B cell (primary cell): ENCODE measurements around the gene HNRNPAB. TPM values are rescaled to one million over a fixed set of nuclear protein-coding genes. Genes with fewer than 3 reads are reported as not detected.

Experiments
- ATAC-seq: fragments of 200-7000 bp; cut with Tn5 transposase; one replicate; pipeline ENCODE4 v1.10.0; 2021; ENCODE audit warnings: low read depth, mild to moderate bottlenecking, moderate number of reproducible peaks, moderate library complexity
- CTCF ChIA-PET: fragments of 350-600 bp; sonication (Branson Sonifier 250); formaldehyde crosslinking; loops from one replicate; lab custom pipeline; 2021; ENCODE audit warnings: antibody characterized with exemption, inconsistent platforms; lab: Charles Lee
- POLR2A ChIA-PET: fragments of 350-600 bp; sonication (Branson Sonifier 250); formaldehyde crosslinking; loops from one replicate; lab custom pipeline; 2021; ENCODE audit warnings: antibody characterized with exemption; lab: Charles Lee
- DNase-seq: peaks from one replicate; pipeline ENCODE4 v3.0.0; 2013
- H2AFZ ChIP-seq: 2 replicates; pipeline ENCODE4 v1.6.1; 2012; ENCODE audit warnings: mild to moderate bottlenecking, low read depth, low read length; ENCODE audit not compliant: insufficient read depth, poor library complexity, severe bottlenecking
- H3K27ac ChIP-seq, 2 donors: 1 replicate in 1 of 2; 2 replicates in 1 of 2; pipeline ENCODE4 v1.5.1; 2012 to 2013; ENCODE audit warnings: low read length in 2 of 2, mild to moderate bottlenecking in 2 of 2, moderate library complexity in 1 of 2
- H3K27me3 ChIP-seq, 4 experiments: fragments of 200-600 bp in 1 of 4; sonication (generic) in 1 of 4; replicated peaks in 1 of 4; 1 replicate in 2 of 4; 2 replicates in 2 of 4; pipeline versions ENCODE4 v1.6.1 to v1.7.0; 2013 to 2016; ENCODE audit warnings: low read length in 3 of 4, mild to moderate bottlenecking in 2 of 4, mixed read lengths in 1 of 4, moderate library complexity in 1 of 4; ENCODE audit not compliant: insufficient read depth in 4 of 4, control insufficient read depth in 3 of 4; ENCODE audit errors: control extremely low read depth in 1 of 4
- H3K36me3 ChIP-seq, 2 experiments: replicated peaks in 1 of 2; 1 replicate in 1 of 2; 2 replicates in 1 of 2; pipeline versions ENCODE4 v1.6.1 to v1.7.1; 2013; ENCODE audit warnings: low read length in 1 of 2; ENCODE audit not compliant: insufficient read depth in 2 of 2, control insufficient read depth in 1 of 2; ENCODE audit errors: control extremely low read depth in 1 of 2, extremely low read depth in 1 of 2
- H3K4me1 ChIP-seq, 2 donors: fragments of 200-600 bp in 1 of 2; sonication (generic) in 1 of 2; 1 replicate in 1 of 2; 2 replicates in 1 of 2; pipeline versions ENCODE4 v1.5.1 to v1.6.1; 2013 to 2017; ENCODE audit warnings: low read length in 2 of 2; ENCODE audit not compliant: control insufficient read depth in 2 of 2, insufficient read depth in 2 of 2
- H3K4me2 ChIP-seq: replicated peaks from 2 replicates; pipeline ENCODE3; 2012; ENCODE audit warnings: mild to moderate bottlenecking, low read depth, low read length; ENCODE audit not compliant: poor library complexity, severe bottlenecking
- H3K4me3 ChIP-seq, 5 experiments: fragments of 200-600 bp in 1 of 5; sonication (generic) in 1 of 5; 1 replicate in 3 of 5; 2 replicates in 2 of 5; pipeline versions ENCODE4 v1.5.1 to v1.7.0; 2011 to 2016; ENCODE audit warnings: low read length in 4 of 5, mild to moderate bottlenecking in 4 of 5, low read depth in 2 of 5, control low read depth in 1 of 5, moderate library complexity in 1 of 5; ENCODE audit not compliant: insufficient read depth in 1 of 5; ENCODE audit errors: control extremely low read depth in 1 of 5, extremely low read depth in 1 of 5
- H3K79me2 ChIP-seq: fragments of 200-600 bp; sonication (generic); one replicate; pipeline ENCODE4 v1.6.0; 2016; ENCODE audit warnings: low read length; ENCODE audit not compliant: control insufficient read depth, insufficient read depth
- H3K9ac ChIP-seq: fragments of 200-600 bp; sonication (generic); 2 replicates; pipeline ENCODE4 v1.6.1; 2017; ENCODE audit warnings: mild to moderate bottlenecking, low read length, moderate library complexity
- H3K9me3 ChIP-seq, 3 donors: one replicate each; pipeline versions ENCODE4 v1.6.1 to v1.7.1; 2013; ENCODE audit warnings: low read length in 2 of 3; ENCODE audit not compliant: control insufficient read depth in 2 of 3, insufficient read depth in 1 of 3; ENCODE audit errors: control extremely low read depth in 1 of 3
- H4K20me1 ChIP-seq: 2 replicates; pipeline ENCODE4 v1.6.0; 2012; ENCODE audit warnings: mild to moderate bottlenecking, low read length; ENCODE audit not compliant: insufficient read depth, control insufficient read depth, poor library complexity, severe bottlenecking
- H3K27ac Mint-ChIP-seq: one replicate; pipeline ENCODE4 v1.8.0; 2021; ENCODE audit warnings: mixed read lengths
- H3K27me3 Mint-ChIP-seq: one replicate; pipeline ENCODE4 v1.8.0; 2021; ENCODE audit warnings: mixed read lengths
- H3K4me1 Mint-ChIP-seq: one replicate; pipeline ENCODE4 v1.8.0; 2021; ENCODE audit warnings: mixed read lengths
- H3K4me3 Mint-ChIP-seq: one replicate; pipeline ENCODE4 v1.8.0; 2021; ENCODE audit warnings: mixed read lengths
- H3K9me3 Mint-ChIP-seq: one replicate; pipeline ENCODE4 v1.8.0; 2022; ENCODE audit warnings: mixed read lengths; ENCODE audit not compliant: insufficient read depth
- EZH2 ChIP-seq: IDR thresholded peaks from 2 replicates; pipeline ENCODE4 v1.6.1; 2012; ENCODE audit warnings: borderline replicate concordance, low read depth, mild to moderate bottlenecking, moderate library complexity, low read length; ENCODE audit not compliant: insufficient read depth, poor library complexity, severe bottlenecking
- WGBS: methylation state at CpG from one replicate; pipeline ENCODE4 v1.1.5; 2013; ENCODE audit warnings: missing lambda C conversion rate; ENCODE audit not compliant: insufficient coverage; 5-methylcytosine and 5-hydroxymethylcytosine counted together
- intact Hi-C: fragments of 100-400 bp; cut with micrococcal nuclease; formaldehyde crosslinking; loops from one replicate; pipeline ENCODE4 v1.10.0; 2022
- polyA plus RNA-seq: library from polyadenylated mRNA; depleted of rRNA; stranded (reverse); fragments of >200 nt; gene quantifications from 2 replicates; pipeline ENCODE4 v1.2.3, GENCODE V29; 2012
- total RNA-seq, 2 donors: library from RNA; stranded (reverse); fragments of 120-200 nt in 1 of 2; gene quantifications; 1 replicate in 1 of 2; 2 replicates in 1 of 2; pipeline versions ENCODE4 v1.2.3 to v1.2.4, GENCODE V29; 2013 to 2022
- TF ChIP-seq, protein P1 (sequence below): fragments of 200-600 bp; IDR thresholded peaks from one replicate; pipeline ENCODE4 v1.8.0; 2022; ENCODE audit warnings: antibody characterized with exemption, mild to moderate bottlenecking

The HNRNPAB gene
- total and polyA plus RNA-seq, 2 donors (not counting 1 experiment from before 2014, with no cell fraction given): 25.1 to 75.1 TPM

DNA sequence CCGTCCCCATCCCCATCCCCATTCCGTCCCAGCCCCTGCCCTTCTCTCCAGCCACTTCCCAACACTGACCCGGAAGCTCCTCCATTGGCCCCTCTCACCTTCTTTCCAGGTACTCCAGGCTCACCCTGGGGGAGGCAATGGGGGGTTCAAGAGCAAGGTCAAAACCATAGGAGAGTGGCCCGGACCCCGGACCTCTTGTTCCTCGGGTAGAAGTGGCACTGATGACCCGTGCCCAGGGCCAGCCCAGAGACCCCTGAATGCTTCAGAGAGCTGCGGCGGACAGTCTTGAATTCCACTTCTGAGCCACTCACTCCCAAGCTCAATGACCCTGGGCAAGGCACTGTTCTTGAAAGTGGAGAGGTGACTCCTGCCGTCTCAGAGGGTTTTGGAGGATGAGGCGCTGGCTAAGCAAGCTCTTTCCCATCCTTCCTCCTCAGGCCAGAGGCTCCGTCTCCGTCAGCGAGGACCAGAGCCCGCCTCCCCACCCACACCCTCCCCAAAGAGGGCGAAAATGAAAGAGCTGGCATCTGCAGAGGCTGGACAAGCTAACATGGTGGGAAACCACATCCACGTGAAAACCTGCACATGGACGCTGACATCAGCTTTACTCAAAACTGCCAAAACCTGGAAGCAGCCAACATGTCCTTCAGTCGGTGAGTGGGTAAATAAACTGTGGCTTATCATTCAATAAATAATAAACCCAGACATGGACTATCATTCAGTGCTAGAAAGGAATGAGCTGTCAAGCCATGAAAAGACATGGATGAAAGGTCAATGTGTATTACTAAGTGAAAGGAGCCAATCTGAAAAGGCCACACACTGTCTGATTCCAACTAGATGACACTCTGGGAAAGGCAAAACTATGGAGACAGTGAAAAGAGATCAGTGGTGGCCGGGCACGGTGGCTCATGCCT, 55.5 kb downstream of the HNRNPAB start:
- Histone ChIP-seq H3K79me2 (no peaks in the 10 kb centered on the region), H3K9ac (no peak overlapping the region), H3K4me3 (no peak overlapping the region), H3K4me2 (no peak overlapping the region), H3K27me3 (no peaks in the 10 kb centered on the region), H3K27ac (no peak overlapping the region), H2AFZ (no peak overlapping the region), H4K20me1 (no peaks in the 10 kb centered on the region), H3K36me3 (no peaks in the 10 kb centered on the region), H3K9me3 (no peaks in the 10 kb centered on the region), H3K4me1 (peaks cover 0 to under 1% of the 10 kb centered on the region in 2 donors)
- 100% methylated on average over 7 of the region's 21 CpGs for WGBS
- ChIA-PET POLR2A (interaction anchor here (0.6 kb wide), 1 partner anchor 25 kb away, joined by 3 read pairs; no protein-coding TSS in a partner anchor), CTCF (interaction anchor here (1.4 kb wide), 1 partner anchor 9 kb away, joined by 5 read pairs; no protein-coding TSS in a partner anchor)
- Mint-ChIP-seq H3K4me3 (no peak overlapping the region), H3K4me1 (peaks cover 3% of the 10 kb centered on the region), H3K9me3 (peaks cover 4% of the 10 kb centered on the region), H3K27ac (no peak overlapping the region), H3K27me3 (no peaks in the 10 kb centered on the region)
- TF ChIP-seq, protein P1, sequence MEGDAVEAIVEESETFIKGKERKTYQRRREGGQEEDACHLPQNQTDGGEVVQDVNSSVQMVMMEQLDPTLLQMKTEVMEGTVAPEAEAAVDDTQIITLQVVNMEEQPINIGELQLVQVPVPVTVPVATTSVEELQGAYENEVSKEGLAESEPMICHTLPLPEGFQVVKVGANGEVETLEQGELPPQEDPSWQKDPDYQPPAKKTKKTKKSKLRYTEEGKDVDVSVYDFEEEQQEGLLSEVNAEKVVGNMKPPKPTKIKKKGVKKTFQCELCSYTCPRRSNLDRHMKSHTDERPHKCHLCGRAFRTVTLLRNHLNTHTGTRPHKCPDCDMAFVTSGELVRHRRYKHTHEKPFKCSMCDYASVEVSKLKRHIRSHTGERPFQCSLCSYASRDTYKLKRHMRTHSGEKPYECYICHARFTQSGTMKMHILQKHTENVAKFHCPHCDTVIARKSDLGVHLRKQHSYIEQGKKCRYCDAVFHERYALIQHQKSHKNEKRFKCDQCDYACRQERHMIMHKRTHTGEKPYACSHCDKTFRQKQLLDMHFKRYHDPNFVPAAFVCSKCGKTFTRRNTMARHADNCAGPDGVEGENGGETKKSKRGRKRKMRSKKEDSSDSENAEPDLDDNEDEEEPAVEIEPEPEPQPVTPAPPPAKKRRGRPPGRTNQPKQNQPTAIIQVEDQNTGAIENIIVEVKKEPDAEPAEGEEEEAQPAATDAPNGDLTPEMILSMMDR: no peak
- no peak for TF ChIP-seq EZH2
- intact Hi-C loops: no loop called here
- DNase-seq: no peak
- no peak for ATAC-seq

Other genes starting within 250 kb of the HNRNPAB start
- gene PROP1, start 208.3 kb upstream of the HNRNPAB start, total RNA-seq: not detected in 2 replicates
- gene PROP1, start 208.3 kb upstream of the HNRNPAB start, polyA plus RNA-seq: not detected in 2 replicates
- gene N4BP3, start 91.0 kb upstream of the HNRNPAB start, total RNA-seq: 47.2 and 48.7 TPM in 2 replicates
- 13.3 and 18.3 TPM in 2 replicates for gene N4BP3, start 91.0 kb upstream of the HNRNPAB start, polyA plus RNA-seq
- 52.7 and 53.9 TPM in 2 replicates for gene RMND5B, start 73.5 kb upstream of the HNRNPAB start, total RNA-seq
- gene RMND5B, start 73.5 kb upstream of the HNRNPAB start, polyA plus RNA-seq: 35.2 and 46.1 TPM in 2 replicates
- 62.1 and 66.0 TPM in 2 replicates for gene NHP2, start 50.6 kb upstream of the HNRNPAB start, total RNA-seq
- gene NHP2, start 50.6 kb upstream of the HNRNPAB start, polyA plus RNA-seq: 92.7 and 99.8 TPM in 2 replicates
- not detected in 2 replicates for gene GMCL2, start 17.2 kb upstream of the HNRNPAB start, total RNA-seq
- not detected in 2 replicates for gene GMCL2, start 17.2 kb upstream of the HNRNPAB start, polyA plus RNA-seq
- 263 and 275 TPM in 2 replicates for gene PHYKPL, start 28.3 kb downstream of the HNRNPAB start, total RNA-seq
- gene PHYKPL, start 28.3 kb downstream of the HNRNPAB start, polyA plus RNA-seq: 295 and 313 TPM in 2 replicates